Endothelial cell of umbilical vein (primary cell): ENCODE data around the gene ATF6B. TPM values are rescaled to one million over a fixed set of nuclear protein-coding genes. Genes with fewer than 3 reads are reported as not detected.
A peak's percentile ranks its signal among the peaks of the same experiment; 100 is the strongest.

ENCODE experiments used
- BruUV-seq: library from RNA; stranded (reverse); fragments of 400-500 nt; replicated peaks from 2 replicates; lab custom pipeline; 2021; lab: Mats Ljungman, UMichigan
- CTCF ChIA-PET: fragments of 300-600, 350-600 bp; sonication (Branson Sonifier 250); formaldehyde crosslinking; loops from one replicate; lab custom pipeline; 2021; ENCODE audit warnings: antibody characterized with exemption, inconsistent platforms; lab: Charles Lee
- POLR2A ChIA-PET: fragments of 300-600, 350-600 bp; sonication (Branson Sonifier 250); formaldehyde crosslinking; loops from one replicate; lab custom pipeline; 2021; ENCODE audit warnings: antibody characterized with exemption, inconsistent platforms; lab: Charles Lee
- DNase-seq: peaks from one replicate; pipeline ENCODE4 v3.0.0-alpha.2; 2011; ENCODE audit warnings: low read depth, low spot score
- FAIRE-seq: peaks from 2 replicates; lab custom pipeline; 2011; peaks lifted over from hg19 to GRCh38; lab: Jason Lieb, UNC
- H2AFZ ChIP-seq: 2 replicates; pipeline ENCODE4 v1.6.0; 2012; ENCODE audit warnings: low read depth, low read length, control low read depth, inconsistent platforms
- H3K27ac ChIP-seq: 2 replicates; pipeline ENCODE4 v1.5.1; 2011; ENCODE audit warnings: low read depth, mild to moderate bottlenecking, control low read depth, low read length, moderate library complexity; ENCODE audit not compliant: insufficient read depth
- H3K27me3 ChIP-seq, 2 experiments: 2 replicates each; pipeline versions ENCODE4 v1.6.0 to v1.6.1; 2011; ENCODE audit warnings: low read length in 2 of 2, mixed read lengths in 1 of 2; ENCODE audit not compliant: control insufficient read depth in 2 of 2, insufficient read depth in 2 of 2
- H3K36me3 ChIP-seq, 2 experiments: 2 replicates in 1 of 2; 3 replicates in 1 of 2; pipeline ENCODE4 v1.5.1; 2011; ENCODE audit warnings: low read length in 2 of 2, mild to moderate bottlenecking in 1 of 2, moderate library complexity in 1 of 2; ENCODE audit not compliant: control insufficient read depth in 2 of 2, insufficient read depth in 2 of 2; ENCODE audit errors: extremely low read depth in 1 of 2
- H3K4me1 ChIP-seq: 3 replicates; pipeline ENCODE4 v1.5.1; 2011; ENCODE audit warnings: mild to moderate bottlenecking, low read length; ENCODE audit not compliant: control insufficient read depth, insufficient read depth; ENCODE audit errors: extremely low read depth
- H3K4me2 ChIP-seq: 2 replicates; pipeline ENCODE4 v1.6.1; 2011; ENCODE audit warnings: low read length, control low read depth, mixed read lengths; ENCODE audit not compliant: insufficient read depth
- H3K4me3 ChIP-seq, 3 experiments: fragments of 200-600 bp in 1 of 3; sonication (generic), shearing (Covaris generic) in 1 of 3; replicated peaks in 1 of 3; 2 replicates each; pipeline ENCODE4 v1.5.1; 2011 to 2016; ENCODE audit warnings: control low read depth in 3 of 3, low read length in 3 of 3, mild to moderate bottlenecking in 2 of 3, inconsistent platforms in 1 of 3, low read depth in 1 of 3, moderate library complexity in 1 of 3; ENCODE audit not compliant: insufficient read depth in 1 of 3
- H3K79me2 ChIP-seq: 2 replicates; pipeline ENCODE4 v1.6.0; 2012; ENCODE audit warnings: low read length, inconsistent platforms; ENCODE audit not compliant: control insufficient read depth, insufficient read depth
- H3K9ac ChIP-seq: replicated peaks from 2 replicates; pipeline ENCODE3; 2011; ENCODE audit warnings: low read length, control low read depth; ENCODE audit not compliant: insufficient read depth; ENCODE audit errors: extremely low read depth
- H3K9me1 ChIP-seq: replicated peaks from 3 replicates; pipeline ENCODE4 v1.6.0; 2011; ENCODE audit warnings: mild to moderate bottlenecking, low read length; ENCODE audit not compliant: control insufficient read depth, insufficient read depth; ENCODE audit errors: extremely low read depth
- H3K9me3 ChIP-seq: replicated peaks from 2 replicates; pipeline ENCODE4 v1.5.1; 2012; ENCODE audit warnings: low read length, inconsistent platforms; ENCODE audit not compliant: control insufficient read depth, insufficient read depth
- H4K20me1 ChIP-seq: replicated peaks from 2 replicates; pipeline ENCODE3; 2011; ENCODE audit warnings: mild to moderate bottlenecking, low read length; ENCODE audit not compliant: control insufficient read depth, insufficient read depth; ENCODE audit errors: extremely low read depth
- EZH2 ChIP-seq: IDR thresholded peaks from 2 replicates; pipeline ENCODE4 v1.6.1; 2012; ENCODE audit warnings: borderline replicate concordance, low read depth, mild to moderate bottlenecking, moderate library complexity, low read length, inconsistent platforms; ENCODE audit not compliant: severe bottlenecking
- FOS ChIP-seq: IDR thresholded peaks from 2 replicates; pipeline ENCODE4 v1.6.1; 2011; ENCODE audit warnings: mild to moderate bottlenecking, low read length, moderate library complexity, borderline replicate concordance; ENCODE audit not compliant: insufficient read depth
- GATA2 ChIP-seq: IDR thresholded peaks from 2 replicates; pipeline ENCODE4 v1.7.0; 2011; ENCODE audit warnings: low read depth, mild to moderate bottlenecking, moderate library complexity, mixed read lengths, low read length; ENCODE audit not compliant: insufficient read length, insufficient read depth
- JUN ChIP-seq: IDR thresholded peaks from 2 replicates; pipeline ENCODE4 v1.6.1; 2011; ENCODE audit warnings: borderline replicate concordance, low read depth; ENCODE audit not compliant: insufficient read length, insufficient read depth
- MYC ChIP-seq: IDR thresholded peaks from one replicate; pipeline ENCODE4 v1.6.1; 2011; ENCODE audit warnings: mild to moderate bottlenecking, low read depth, low read length
- POLR2A ChIP-seq: IDR thresholded peaks from 2 replicates; pipeline ENCODE4 v1.6.1; 2012; ENCODE audit warnings: low read depth, mild to moderate bottlenecking, control low read depth, low read length
- POLR2AphosphoS5 ChIP-seq: IDR thresholded peaks from 2 replicates; pipeline ENCODE4 v1.6.1; 2012; ENCODE audit warnings: low read depth, mild to moderate bottlenecking, control low read depth, low read length, moderate library complexity; ENCODE audit not compliant: insufficient read depth
- dilution Hi-C: fragments of 300-500 bp; cut with MboI; formaldehyde crosslinking; loops from one replicate; pipeline ENCODE4 v1.15.0; 2019; ENCODE audit warnings: low sequenced_read_pairs; ENCODE audit not compliant: extremely low pct_ligation_motif_present
- intact Hi-C: fragments of 100-400 bp; cut with micrococcal nuclease; formaldehyde crosslinking; loops from one replicate; pipeline ENCODE4 v1.10.0; 2022
- polyA plus RNA-seq, 4 experiments: library from polyadenylated mRNA; depleted of rRNA in 3 of 4; stranded (reverse) in 3 of 4; unstranded in 1 of 4; fragments of >200 nt; gene quantifications; 2 replicates each; pipeline versions ENCODE4 v1.2.1 to v1.2.3, GENCODE V29; 2011 to 2012; ENCODE audit warnings: missing spikeins in 1 of 4
- total RNA-seq: library from RNA; stranded (reverse); gene quantifications from 2 replicates; pipeline ENCODE4 v1.2.3, GENCODE V29; 2021
- TF ChIP-seq, protein P1 (sequence below): IDR thresholded peaks from 2 replicates; pipeline ENCODE4 v1.6.1; 2011; ENCODE audit not compliant: insufficient read depth, insufficient read length
- TF ChIP-seq, protein P2 (sequence below), 2 donors: IDR thresholded peaks; 1 replicate in 1 of 2; 2 replicates in 1 of 2; pipeline ENCODE4 v1.5.1; 2011; ENCODE audit warnings: low read length in 2 of 2, mild to moderate bottlenecking in 2 of 2, moderate library complexity in 2 of 2, control low read depth in 1 of 2, inconsistent platforms in 1 of 2, low read depth in 1 of 2; ENCODE audit not compliant: insufficient read depth in 1 of 2; ENCODE audit errors: extremely low read depth in 1 of 2

Gene ATF6B
- total and polyA plus RNA-seq, 2 donors (not counting 3 experiments of a cell fraction or from before 2014, with no cell fraction given): 106 to 115 TPM

DNA sequence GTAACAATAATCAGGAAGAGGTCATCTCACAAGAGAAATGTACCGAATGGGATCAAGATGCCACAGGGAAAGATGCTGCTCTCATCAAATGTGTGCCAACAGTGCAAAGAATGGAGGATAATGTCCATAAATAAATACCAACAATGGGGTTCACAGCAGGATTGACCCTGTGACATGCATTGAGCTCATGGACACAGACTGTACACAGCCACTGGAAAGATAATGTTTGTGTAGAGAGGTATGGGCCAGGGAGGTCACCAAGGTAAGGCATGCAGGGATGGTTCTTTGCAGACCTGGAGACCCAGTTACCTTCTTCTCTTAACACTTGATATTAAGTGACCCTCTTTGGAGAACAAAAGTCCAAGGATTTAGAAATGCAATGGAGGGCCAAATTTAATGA, 46.4 kb upstream of the ATF6B start:
- Histone ChIP-seq H3K27ac (no peak overlapping the region), H2AFZ (no peak overlapping the region), H3K27me3 (no peaks in the 10 kb centered on the region), H3K9me3 (no peaks in the 10 kb centered on the region), H3K36me3 (peaks cover 0 to 8% of the 10 kb centered on the region in 2 experiments), H3K9me1 (no peaks in the 10 kb centered on the region), H3K9ac (no peak overlapping the region), H3K4me3 (no peak overlapping the region), H3K79me2 (peaks cover 21% of the 10 kb centered on the region), H4K20me1 (no peaks in the 10 kb centered on the region), H3K4me1 (peaks cover 30% of the 10 kb centered on the region), H3K4me2 (peak overlapping the region; percentile 82)
- POLR2A ChIA-PET: no interaction called here
- dilution Hi-C loops (no loop called here), intact Hi-C loops (no loop called here)
- CTCF ChIA-PET: no interaction called here
- BruUV-seq: no TSS peak
- TF ChIP-seq POLR2A: no peak
- TF ChIP-seq EZH2: no peak
- TF ChIP-seq GATA2: no peak
- no peak for TF ChIP-seq JUN
- TF ChIP-seq, protein P1, sequence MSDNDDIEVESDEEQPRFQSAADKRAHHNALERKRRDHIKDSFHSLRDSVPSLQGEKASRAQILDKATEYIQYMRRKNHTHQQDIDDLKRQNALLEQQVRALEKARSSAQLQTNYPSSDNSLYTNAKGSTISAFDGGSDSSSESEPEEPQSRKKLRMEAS: no peak
- TF ChIP-seq, protein P2, sequence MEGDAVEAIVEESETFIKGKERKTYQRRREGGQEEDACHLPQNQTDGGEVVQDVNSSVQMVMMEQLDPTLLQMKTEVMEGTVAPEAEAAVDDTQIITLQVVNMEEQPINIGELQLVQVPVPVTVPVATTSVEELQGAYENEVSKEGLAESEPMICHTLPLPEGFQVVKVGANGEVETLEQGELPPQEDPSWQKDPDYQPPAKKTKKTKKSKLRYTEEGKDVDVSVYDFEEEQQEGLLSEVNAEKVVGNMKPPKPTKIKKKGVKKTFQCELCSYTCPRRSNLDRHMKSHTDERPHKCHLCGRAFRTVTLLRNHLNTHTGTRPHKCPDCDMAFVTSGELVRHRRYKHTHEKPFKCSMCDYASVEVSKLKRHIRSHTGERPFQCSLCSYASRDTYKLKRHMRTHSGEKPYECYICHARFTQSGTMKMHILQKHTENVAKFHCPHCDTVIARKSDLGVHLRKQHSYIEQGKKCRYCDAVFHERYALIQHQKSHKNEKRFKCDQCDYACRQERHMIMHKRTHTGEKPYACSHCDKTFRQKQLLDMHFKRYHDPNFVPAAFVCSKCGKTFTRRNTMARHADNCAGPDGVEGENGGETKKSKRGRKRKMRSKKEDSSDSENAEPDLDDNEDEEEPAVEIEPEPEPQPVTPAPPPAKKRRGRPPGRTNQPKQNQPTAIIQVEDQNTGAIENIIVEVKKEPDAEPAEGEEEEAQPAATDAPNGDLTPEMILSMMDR (IDR thresholded peaks at IDR 0.05; ENCODE audit: extremely low read depth in 1 of 2, insufficient read depth in 1 of 2, low read depth in 1 of 2, low read length in 2 of 2): no peak
- TF ChIP-seq FOS: no peak
- TF ChIP-seq POLR2AphosphoS5: no peak
- no peak for TF ChIP-seq MYC
- FAIRE-seq (no peak), DNase-seq (no peak)
